Measurements from ENCODE around the gene PNPT1. TPM values are rescaled to one million over a fixed set of nuclear protein-coding genes. Genes with fewer than 3 reads are reported as not detected.

PNPT1 gene
- total and polyA plus RNA-seq, 2 of the 4 experiments (the other 2 are of a cell fraction), result 11.2 to 14.3 TPM

GRCh38 chr2:55611997-55612396 lies 81.6 kb downstream of the PNPT1 start:
- no peak overlapping the region for H4K91ac ChIP-seq (ENCODE audit: insufficient read depth, low read depth, low read length)
- TF ChIP-seq USF2 (IDR thresholded peaks at IDR 0.05; ENCODE audit: low read depth, low read length) (no peak), CTCF (conservative IDR thresholded peaks at IDR 0.05; ENCODE audit: low read depth, low read length) (no peak), MAFK (IDR thresholded peaks at IDR 0.05; ENCODE audit: low read depth, low read length) (no peak), FOS (IDR thresholded peaks at IDR 0.05; ENCODE audit: low read depth, low read length) (no peak), POLR2A (IDR thresholded peaks at IDR 0.05; ENCODE audit: low read depth, low read length) (no peak), RCOR1 (IDR thresholded peaks at IDR 0.05; ENCODE audit: insufficient replicate concordance, low read length) (no peak), RFX5 (IDR thresholded peaks at IDR 0.05; ENCODE audit: low read depth, low read length) (no peak), NFE2L2 (IDR thresholded peaks at IDR 0.05; ENCODE audit: low read depth, low read length) (no peak), MXI1 (IDR thresholded peaks at IDR 0.05; ENCODE audit: borderline replicate concordance, low read depth, low read length) (no peak), CEBPB (IDR thresholded peaks at IDR 0.05; ENCODE audit: low read depth, low read length) (no peak), MAZ (IDR thresholded peaks at IDR 0.05; ENCODE audit: borderline replicate concordance, low read depth, low read length) (no peak), BHLHE40 (IDR thresholded peaks at IDR 0.05; ENCODE audit: low read depth, low read length) (no peak), RAD21 (IDR thresholded peaks at IDR 0.05; ENCODE audit: low read length) (no peak), SMC3 (IDR thresholded peaks at IDR 0.05; ENCODE audit: low read depth, low read length) (no peak), ELK1 (IDR thresholded peaks at IDR 0.05; ENCODE audit: borderline replicate concordance, low read depth, low read length) (no peak), CHD1 (IDR thresholded peaks at IDR 0.05; ENCODE audit: low read depth, low read length) (no peak)
- H2BK120ac ChIP-seq (ENCODE audit: low read depth, low read length), result no peak overlapping the region
- no peak overlapping the region for H2BK15ac ChIP-seq (ENCODE audit: low read depth, low read length)
- ChIA-PET POLR2A (ENCODE audit: unreplicated experiment) (no interaction called here), CTCF (no interaction called here)
- DNase-seq (no peak), ATAC-seq (ENCODE audit: low read depth) (no peak)
- H2AFZ ChIP-seq (replicated peaks; ENCODE audit: low read length, poor library complexity), result no peak overlapping the region
- H4K8ac ChIP-seq (ENCODE audit: low read depth in 2 of 2, low read length in 2 of 2), result no peak overlapping the region
- H3K56ac ChIP-seq (ENCODE audit: extremely low read depth, insufficient read depth, low read length), result no peak overlapping the region
- dilution Hi-C loops (cut with HindIII; ENCODE audit: low sequenced_read_pairs, unreplicated experiment), result no loop called here
- H3K14ac ChIP-seq (replicated peaks; ENCODE audit: low read depth, low read length), result no peak overlapping the region
- no TSS peak for BruUV-seq (replicated peaks)
- no peak overlapping the region for H3K18ac ChIP-seq (ENCODE audit: low read depth, low read length)
- H4K20me1 ChIP-seq (ENCODE audit: insufficient read depth, low read length), result peaks cover 9% of the 10 kb centered on the region; the same call in 1 of the 2 replicates
- no peak overlapping the region for H3K4me3 ChIP-seq (ENCODE audit: insufficient read depth, low read depth, low read length)
- H4K5ac ChIP-seq (ENCODE audit: low read depth, low read length), result no peak overlapping the region
- in situ Hi-C loops (cut with MboI; ENCODE audit: low sequenced_read_pairs), result no loop called here
- H3K9me1 ChIP-seq (ENCODE audit: insufficient read depth, low read length), result 0 out of 2 replicates have a peak, but pooled peaks cover 2% of the 10 kb centered on the region
- H3K4ac ChIP-seq (ENCODE audit: low read depth, low read length), result no peak overlapping the region
- H3K4me1 ChIP-seq (ENCODE audit: control insufficient read depth, insufficient read depth, low read length), result no peaks in the 10 kb centered on the region; the same call in 1 of the 2 replicates
- H2BK20ac ChIP-seq (ENCODE audit: low read depth, low read length), result no peak overlapping the region
- no CpG with 5 or more reads among the region's 1 CpG for WGBS, 2 experiments (ENCODE audit: extremely low coverage in 2 of 2, insufficient read length in 1 of 2)
- H2AK5ac ChIP-seq (ENCODE audit: low read depth, low read length), result no peak overlapping the region
- H3K36me3 ChIP-seq (ENCODE audit: control insufficient read depth, insufficient read depth, low read length), result peaks cover 12% of the 10 kb centered on the region
- H3K27ac ChIP-seq (ENCODE audit: insufficient read depth, low read length), result no peak overlapping the region
- no peak overlapping the region for H3K9ac ChIP-seq (ENCODE audit: low read depth, low read length)
- H2BK5ac ChIP-seq (ENCODE audit: low read depth, low read length, poor library complexity, severe bottlenecking), result no peak overlapping the region
- H3K4me2 ChIP-seq (ENCODE audit: low read depth, low read length), result no peak overlapping the region
- no peaks in the 10 kb centered on the region for H3K9me3 ChIP-seq (ENCODE audit: control insufficient read depth, insufficient read depth, low read length)
- H3K23ac ChIP-seq (ENCODE audit: low read depth, low read length), result no peak overlapping the region
- H3K79me1 ChIP-seq (ENCODE audit: low read depth in 1 of 2, low read length in 2 of 2), result peaks cover 16 to 55% of the 10 kb centered on the region in 2 experiments
- no peak overlapping the region for H2AK9ac ChIP-seq (replicated peaks; ENCODE audit: low read depth, low read length, poor library complexity)
- intact Hi-C loops (cut with micrococcal nuclease), result no loop called here
- H3K27me3 ChIP-seq (ENCODE audit: control insufficient read depth, insufficient read depth, low read length), result no peaks in the 10 kb centered on the region

Measured in IMR-90 (cell line).